ENCODE data around the gene HERPUD1.
"Not testable (repeated sequence)": the region's sequence is repeated elsewhere in the genome, so short reads cannot be mapped to it uniquely, and the experiment has no call there.

Gene HERPUD1

DNA sequence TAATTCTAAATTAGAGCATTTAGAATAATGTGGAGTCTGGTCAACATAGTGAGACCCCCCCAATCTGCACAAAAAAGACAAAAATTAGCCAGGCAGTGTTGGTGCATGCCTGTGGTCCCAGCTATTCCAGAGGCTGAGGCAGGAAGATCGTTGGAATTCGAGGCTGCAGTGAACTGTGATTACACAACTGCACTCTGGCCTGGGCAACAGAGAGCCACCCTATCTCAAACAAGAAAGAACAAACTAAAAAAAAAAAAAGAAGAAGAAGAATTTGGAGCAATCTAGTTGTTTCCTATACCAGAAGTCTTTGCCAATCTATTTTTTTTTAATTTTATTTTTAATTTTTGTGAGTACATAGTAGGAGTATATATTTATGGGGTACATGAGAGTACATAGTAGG is 35.8 kb downstream of the HERPUD1 start:
- H3K27me3 ChIP-seq (ENCODE audit: insufficient read depth, low read length) = no peaks in the 10 kb centered on the region
- no peak overlapping the region for H3K4me3 ChIP-seq (ENCODE audit: low read length)
- H3K4me1 ChIP-seq (ENCODE audit: insufficient read depth, low read length) = no peaks in the 10 kb centered on the region
- no peak overlapping the region for H3K27ac ChIP-seq (ENCODE audit: low read length)
- no peaks in the 10 kb centered on the region for H3K36me3 ChIP-seq (ENCODE audit: insufficient read depth, low read depth, low read length)
- H3K9me3 ChIP-seq (ENCODE audit: insufficient read depth, low read depth, low read length) = no peaks in the 10 kb centered on the region
- no peak overlapping the region for H3K9ac ChIP-seq (ENCODE audit: low read depth, low read length)

DNA sequence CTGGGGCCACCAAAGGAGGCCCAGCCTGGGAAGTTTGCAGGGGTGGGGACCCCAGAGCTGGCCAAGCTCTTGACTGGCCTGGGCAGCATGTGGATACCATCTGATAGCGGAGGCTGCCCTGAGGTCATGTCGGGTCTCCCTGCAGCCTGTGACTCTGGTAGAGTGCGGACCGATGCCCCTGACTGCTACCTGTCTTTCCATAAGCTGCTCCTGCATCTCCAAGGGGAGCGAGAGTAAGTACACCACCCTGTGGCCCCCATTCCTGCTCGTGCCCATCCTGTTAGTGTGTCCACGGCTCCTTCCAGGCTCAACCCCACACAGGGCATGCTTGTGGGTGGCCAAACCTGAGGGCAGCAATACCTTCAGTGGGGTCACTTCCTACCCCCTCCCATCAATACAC is 37.8 kb downstream of the HERPUD1 start:
- no peak overlapping the region for H3K9ac ChIP-seq (ENCODE audit: low read depth, low read length)
- no peaks in the 10 kb centered on the region for H3K9me3 ChIP-seq (ENCODE audit: insufficient read depth, low read depth, low read length)
- H3K27ac ChIP-seq (ENCODE audit: low read length) = no peak overlapping the region
- no peaks in the 10 kb centered on the region for H3K4me1 ChIP-seq (ENCODE audit: insufficient read depth, low read length)
- H3K4me3 ChIP-seq (ENCODE audit: low read length) = no peak overlapping the region
- H3K36me3 ChIP-seq (ENCODE audit: insufficient read depth, low read depth, low read length) = no peaks in the 10 kb centered on the region
- no peaks in the 10 kb centered on the region for H3K27me3 ChIP-seq (ENCODE audit: insufficient read depth, low read length)

DNA sequence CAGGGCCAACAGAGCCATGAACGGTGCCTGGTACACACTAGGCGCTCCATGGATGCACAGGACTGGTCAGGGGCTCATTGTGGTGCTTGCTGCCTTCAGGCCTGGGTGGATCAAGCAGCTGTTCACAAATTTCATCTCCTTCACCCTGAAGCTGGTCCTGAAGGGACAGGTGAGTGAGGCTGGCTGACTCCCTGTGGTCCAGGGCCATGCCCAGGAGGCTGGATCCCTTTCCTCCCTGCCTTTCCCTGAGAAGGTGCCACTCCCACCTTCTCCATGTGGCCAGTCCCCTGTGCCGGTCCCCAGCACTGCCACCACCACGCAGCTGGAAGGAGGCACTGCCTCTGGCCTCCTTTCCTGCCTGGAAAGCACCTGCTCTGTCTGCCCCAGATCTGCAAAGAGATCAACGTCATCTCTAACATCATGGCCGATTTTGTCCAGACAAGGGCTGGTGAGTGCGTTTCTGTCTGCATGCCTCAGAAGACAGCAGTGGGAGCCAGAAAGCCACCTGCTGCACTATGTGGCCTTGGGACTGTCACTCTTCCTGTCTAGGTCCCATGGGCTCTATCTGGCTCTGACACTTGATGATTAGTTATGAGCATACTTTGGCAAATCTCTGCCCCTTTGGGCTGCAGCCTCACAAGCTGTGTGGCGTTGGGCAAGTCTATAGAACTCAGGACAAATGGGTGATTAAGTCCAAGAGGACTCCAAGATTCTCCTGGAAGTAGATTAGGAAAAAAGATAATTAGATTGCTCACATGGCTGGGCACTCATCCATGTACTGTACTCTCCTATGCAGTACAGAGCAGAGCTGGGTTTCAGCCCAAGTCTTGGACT is 39.2 kb downstream of the HERPUD1 start:
- Histone ChIP-seq H3K4me3 (ENCODE audit: low read length) (no peak overlapping the region), H3K36me3 (ENCODE audit: insufficient read depth, low read depth, low read length) (no peaks in the 10 kb centered on the region), H3K27me3 (ENCODE audit: insufficient read depth, low read length) (no peaks in the 10 kb centered on the region), H3K27ac (ENCODE audit: low read length) (no peak overlapping the region), H3K9me3 (ENCODE audit: insufficient read depth, low read depth, low read length) (no peaks in the 10 kb centered on the region), H3K4me1 (ENCODE audit: insufficient read depth, low read length) (no peaks in the 10 kb centered on the region), H3K9ac (ENCODE audit: low read depth, low read length) (no peak overlapping the region)

DNA sequence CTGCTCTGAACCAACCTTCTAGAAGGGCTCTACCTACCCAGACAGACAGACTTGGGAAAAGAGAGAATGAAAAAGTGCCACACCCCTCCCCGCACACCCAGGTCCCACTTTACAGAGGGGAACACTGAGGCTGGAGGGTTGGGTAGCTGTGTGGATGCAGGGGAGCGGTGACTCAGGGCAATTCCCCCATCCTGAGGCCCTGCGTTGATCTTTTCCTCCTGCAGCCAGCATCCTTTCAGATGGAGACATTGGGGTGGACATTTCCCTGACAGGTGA is 39.8 kb downstream of the HERPUD1 start:
- H3K36me3 ChIP-seq (ENCODE audit: insufficient read depth, low read depth, low read length) = no peaks in the 10 kb centered on the region
- no peak overlapping the region for H3K9ac ChIP-seq (ENCODE audit: low read depth, low read length)
- no peaks in the 10 kb centered on the region for H3K4me1 ChIP-seq (ENCODE audit: insufficient read depth, low read length)
- no peak overlapping the region for H3K4me3 ChIP-seq (ENCODE audit: low read length)
- H3K27ac ChIP-seq (ENCODE audit: low read length) = no peak overlapping the region
- no peaks in the 10 kb centered on the region for H3K9me3 ChIP-seq (ENCODE audit: insufficient read depth, low read depth, low read length)
- H3K27me3 ChIP-seq (ENCODE audit: insufficient read depth, low read length) = no peaks in the 10 kb centered on the region

DNA sequence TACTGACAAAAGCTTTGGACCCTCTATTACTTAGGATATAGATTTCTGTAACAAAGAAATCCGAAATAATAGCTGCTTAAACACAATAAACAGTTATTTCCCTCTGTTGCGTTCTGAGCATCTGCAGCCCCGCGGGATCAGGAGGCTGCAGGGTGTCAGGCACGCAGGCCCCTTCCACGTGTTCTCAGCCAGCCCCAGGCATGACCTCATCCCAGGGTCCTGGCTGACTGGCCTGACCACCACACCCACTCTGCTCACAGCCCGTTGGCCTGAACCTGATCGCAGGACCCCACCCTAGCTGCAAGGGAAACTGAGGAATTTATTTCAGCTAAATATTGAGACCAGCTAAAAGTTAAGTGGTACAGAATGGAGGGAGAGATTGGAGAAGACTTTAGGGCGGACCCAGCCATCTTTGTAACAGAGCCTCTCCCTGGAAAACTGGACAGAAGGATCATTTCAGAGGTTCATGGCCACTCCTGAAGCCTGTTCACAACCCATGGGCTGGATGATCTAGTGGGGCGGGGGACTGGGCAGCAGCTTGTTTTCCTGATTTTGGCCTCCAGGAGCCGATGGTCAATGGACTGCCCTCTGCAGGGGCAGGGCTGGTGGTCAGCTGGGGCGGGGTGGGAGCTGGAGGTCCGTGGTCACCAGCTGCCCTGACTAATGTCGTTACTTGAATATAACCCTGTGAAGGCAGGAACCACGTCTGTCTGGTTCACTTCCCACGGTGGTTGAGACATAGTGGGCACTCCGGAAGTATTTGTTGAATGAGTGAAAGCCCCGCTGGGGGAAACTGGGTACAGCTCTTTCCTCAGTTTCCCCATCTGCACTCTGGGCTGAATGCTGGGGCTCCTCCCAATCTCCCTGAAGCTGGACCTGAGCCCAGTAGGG is 40.7 kb downstream of the HERPUD1 start:
- H3K36me3 ChIP-seq (ENCODE audit: insufficient read depth, low read depth, low read length) = no peaks in the 10 kb centered on the region
- H3K27ac ChIP-seq (ENCODE audit: low read length) = no peak overlapping the region
- no peaks in the 10 kb centered on the region for H3K27me3 ChIP-seq (ENCODE audit: insufficient read depth, low read length)
- H3K4me1 ChIP-seq (ENCODE audit: insufficient read depth, low read length) = no peaks in the 10 kb centered on the region
- no peak overlapping the region for H3K4me3 ChIP-seq (ENCODE audit: low read length)
- no peaks in the 10 kb centered on the region for H3K9me3 ChIP-seq (ENCODE audit: insufficient read depth, low read depth, low read length)
- H3K9ac ChIP-seq (ENCODE audit: low read depth, low read length) = no peak overlapping the region

DNA sequence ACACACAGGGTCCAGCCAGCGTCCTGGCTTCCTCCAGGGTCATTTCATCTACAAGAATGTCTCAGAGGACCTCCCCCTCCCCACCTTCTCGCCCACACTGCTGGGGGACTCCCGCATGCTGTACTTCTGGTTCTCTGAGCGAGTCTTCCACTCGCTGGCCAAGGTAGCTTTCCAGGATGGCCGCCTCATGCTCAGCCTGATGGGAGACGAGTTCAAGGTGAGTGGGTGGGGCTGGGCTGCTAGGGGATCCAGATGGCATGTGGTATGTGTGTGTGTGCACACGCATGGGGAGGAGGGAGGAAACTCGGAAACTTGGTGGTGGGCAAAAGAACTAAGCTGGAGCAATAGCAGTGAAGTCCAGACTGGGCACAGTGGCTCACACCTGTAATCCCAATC is 41.4 kb downstream of the HERPUD1 start:
- Histone ChIP-seq H3K9ac (ENCODE audit: low read depth, low read length) (no peak overlapping the region), H3K4me3 (ENCODE audit: low read length) (no peak overlapping the region), H3K36me3 (ENCODE audit: insufficient read depth, low read depth, low read length) (no peaks in the 10 kb centered on the region), H3K27ac (ENCODE audit: low read length) (no peak overlapping the region), H3K4me1 (ENCODE audit: insufficient read depth, low read length) (no peaks in the 10 kb centered on the region), H3K27me3 (ENCODE audit: insufficient read depth, low read length) (no peaks in the 10 kb centered on the region), H3K9me3 (ENCODE audit: insufficient read depth, low read depth, low read length) (no peaks in the 10 kb centered on the region)

DNA sequence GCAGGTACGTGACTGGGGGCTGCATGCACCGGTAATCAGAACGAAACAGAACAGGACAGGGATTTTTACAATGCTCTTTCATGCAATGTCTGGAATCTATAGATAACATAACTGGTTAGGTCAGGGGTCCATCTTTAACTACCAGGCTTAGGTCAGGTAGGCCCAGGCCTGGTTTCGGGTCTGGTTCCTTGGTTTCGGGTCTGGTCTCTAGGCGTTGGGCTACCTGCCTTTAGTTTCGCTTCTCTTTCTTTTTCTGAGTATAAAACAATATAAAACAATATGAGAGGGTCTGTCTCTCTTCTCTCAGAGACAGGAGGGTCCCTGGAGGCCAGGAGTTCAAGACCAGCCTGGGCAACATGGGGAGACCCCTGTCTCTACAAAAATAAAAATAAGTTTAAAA is 42.0 kb downstream of the HERPUD1 start:
- H3K4me3 ChIP-seq (ENCODE audit: low read length); H3K9me3 ChIP-seq (ENCODE audit: insufficient read depth, low read depth, low read length); H3K36me3 ChIP-seq (ENCODE audit: insufficient read depth, low read depth, low read length); H3K4me1 ChIP-seq (ENCODE audit: insufficient read depth, low read length); H3K27ac ChIP-seq (ENCODE audit: low read length); H3K27me3 ChIP-seq (ENCODE audit: insufficient read depth, low read length); H3K9ac ChIP-seq (ENCODE audit: low read depth, low read length): not testable (repeated sequence)

DNA sequence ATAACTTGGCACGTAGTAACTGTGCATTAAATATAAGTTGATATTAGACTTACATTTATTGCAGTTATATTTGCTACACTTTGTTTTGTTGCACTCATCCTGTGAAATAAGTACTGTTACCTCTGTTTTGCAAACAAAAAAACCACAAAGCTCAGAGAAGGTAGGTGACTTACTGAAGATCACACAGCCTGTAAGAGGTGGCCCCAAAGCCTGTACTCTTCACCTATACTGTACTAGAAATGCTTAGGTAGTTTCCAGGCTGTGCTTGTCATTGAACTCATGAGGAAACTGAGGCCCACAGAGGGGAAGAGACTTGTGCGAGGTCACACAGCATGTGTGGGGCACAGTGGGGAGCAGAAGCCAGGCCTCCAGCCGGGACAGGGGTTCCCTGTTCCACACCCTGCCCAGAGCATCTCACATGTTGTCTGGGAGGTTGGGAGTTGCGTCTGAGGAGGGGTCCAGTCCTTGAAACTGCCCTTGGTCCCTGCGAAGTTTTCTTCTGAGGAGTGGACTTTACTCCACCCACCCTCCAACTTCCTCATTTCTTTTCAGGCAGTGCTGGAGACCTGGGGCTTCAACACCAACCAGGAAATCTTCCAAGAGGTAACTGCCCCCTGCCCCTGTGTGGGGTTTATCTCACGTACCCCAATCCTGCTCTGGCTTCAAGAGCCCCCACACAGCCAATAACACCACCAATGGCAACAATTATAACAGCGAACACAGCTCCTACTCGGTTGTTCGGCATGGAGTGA is 42.8 kb downstream of the HERPUD1 start:
- H3K9me3 ChIP-seq (ENCODE audit: insufficient read depth, low read depth, low read length) = no peaks in the 10 kb centered on the region
- H3K27me3 ChIP-seq (ENCODE audit: insufficient read depth, low read length) = no peaks in the 10 kb centered on the region
- H3K4me1 ChIP-seq (ENCODE audit: insufficient read depth, low read length) = no peaks in the 10 kb centered on the region
- H3K36me3 ChIP-seq (ENCODE audit: insufficient read depth, low read depth, low read length) = no peaks in the 10 kb centered on the region
- no peak overlapping the region for H3K4me3 ChIP-seq (ENCODE audit: low read length)
- H3K27ac ChIP-seq (ENCODE audit: low read length) = no peak overlapping the region
- H3K9ac ChIP-seq (ENCODE audit: low read depth, low read length) = no peak overlapping the region

DNA sequence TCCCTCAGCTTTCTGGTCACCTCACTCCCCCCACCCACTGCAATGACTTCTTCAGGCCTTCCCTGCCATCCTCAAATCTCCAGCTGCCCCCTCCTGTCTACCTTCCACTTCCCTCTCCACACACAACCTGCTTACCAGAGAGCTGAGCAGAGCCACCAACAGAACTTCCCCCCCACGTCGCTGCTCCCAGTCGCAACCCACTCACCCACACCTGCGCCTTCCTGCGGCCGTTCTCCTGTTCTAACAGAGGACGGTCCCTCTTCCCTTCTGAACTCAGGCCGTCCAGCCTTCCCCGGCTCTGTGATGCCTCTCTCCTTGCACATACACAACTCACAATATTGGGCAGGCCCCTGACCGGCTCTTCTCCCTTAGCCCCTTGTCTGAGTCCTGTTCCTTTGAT is 43.8 kb downstream of the HERPUD1 start:
- H3K27ac ChIP-seq (ENCODE audit: low read length) = no peak overlapping the region
- no peak overlapping the region for H3K9ac ChIP-seq (ENCODE audit: low read depth, low read length)
- H3K9me3 ChIP-seq (ENCODE audit: insufficient read depth, low read depth, low read length) = no peaks in the 10 kb centered on the region
- no peaks in the 10 kb centered on the region for H3K36me3 ChIP-seq (ENCODE audit: insufficient read depth, low read depth, low read length)
- H3K27me3 ChIP-seq (ENCODE audit: insufficient read depth, low read length) = no peaks in the 10 kb centered on the region
- no peaks in the 10 kb centered on the region for H3K4me1 ChIP-seq (ENCODE audit: insufficient read depth, low read length)
- no peak overlapping the region for H3K4me3 ChIP-seq (ENCODE audit: low read length)

DNA sequence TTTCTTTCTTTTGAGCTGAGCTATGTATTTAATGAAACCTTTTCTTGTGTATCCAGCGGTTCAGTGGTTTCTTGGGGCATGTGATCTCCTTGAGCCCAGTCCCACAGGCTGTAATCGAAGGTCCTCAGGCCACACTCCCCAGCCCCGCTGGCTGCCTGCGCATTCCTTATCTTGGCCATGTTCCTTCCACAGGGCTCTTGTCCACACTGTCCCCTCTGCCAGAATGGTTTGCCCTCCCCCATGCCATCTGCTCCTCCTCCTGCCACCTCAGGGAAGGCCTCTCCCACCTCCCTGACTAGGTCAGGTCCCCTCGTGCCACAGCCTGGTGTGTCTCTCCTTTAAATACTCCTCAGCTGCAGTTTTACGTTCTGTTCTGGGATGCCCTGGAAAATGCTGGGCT is 45.3 kb downstream of the HERPUD1 start:
- Histone ChIP-seq H3K9ac (ENCODE audit: low read depth, low read length) (no peak overlapping the region), H3K4me1 (ENCODE audit: insufficient read depth, low read length) (no peaks in the 10 kb centered on the region), H3K27ac (ENCODE audit: low read length) (no peak overlapping the region), H3K27me3 (ENCODE audit: insufficient read depth, low read length) (no peaks in the 10 kb centered on the region), H3K4me3 (ENCODE audit: low read length) (no peak overlapping the region), H3K9me3 (ENCODE audit: insufficient read depth, low read depth, low read length) (no peaks in the 10 kb centered on the region), H3K36me3 (ENCODE audit: insufficient read depth, low read depth, low read length) (no peaks in the 10 kb centered on the region)

DNA sequence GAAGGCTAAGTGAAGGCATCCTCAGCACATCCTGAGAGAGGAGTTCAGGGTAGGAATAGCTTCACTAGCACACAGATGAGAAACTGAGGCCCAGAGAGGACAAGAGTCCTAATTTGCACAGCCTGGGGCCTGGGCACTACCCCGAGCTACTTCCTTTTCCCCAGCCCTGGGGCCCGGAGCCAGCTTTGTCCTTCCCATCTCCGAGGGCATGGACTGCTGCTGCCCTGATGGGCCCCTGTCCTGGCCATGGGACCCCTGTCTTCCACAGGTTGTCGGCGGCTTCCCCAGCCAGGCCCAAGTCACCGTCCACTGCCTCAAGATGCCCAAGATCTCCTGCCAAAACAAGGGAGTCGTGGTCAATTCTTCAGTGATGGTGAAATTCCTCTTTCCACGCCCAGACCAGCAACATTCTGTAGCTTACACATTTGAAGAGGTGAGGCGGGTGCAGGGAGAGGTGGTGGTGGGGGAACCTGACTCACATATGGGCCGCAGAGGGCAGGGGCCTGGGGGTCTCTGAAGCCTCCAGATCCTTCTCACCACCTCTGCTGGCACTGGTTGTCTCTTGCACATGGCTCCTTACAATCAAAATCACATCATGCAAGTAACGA is 46.0 kb downstream of the HERPUD1 start:
- H3K9me3 ChIP-seq (ENCODE audit: insufficient read depth, low read depth, low read length) = no peaks in the 10 kb centered on the region
- H3K27me3 ChIP-seq (ENCODE audit: insufficient read depth, low read length) = no peaks in the 10 kb centered on the region
- no peaks in the 10 kb centered on the region for H3K4me1 ChIP-seq (ENCODE audit: insufficient read depth, low read length)
- no peak overlapping the region for H3K27ac ChIP-seq (ENCODE audit: low read length)
- no peaks in the 10 kb centered on the region for H3K36me3 ChIP-seq (ENCODE audit: insufficient read depth, low read depth, low read length)
- H3K4me3 ChIP-seq (ENCODE audit: low read length) = no peak overlapping the region
- H3K9ac ChIP-seq (ENCODE audit: low read depth, low read length) = no peak overlapping the region

Data from iPS-20b (cell line).